ENCODE results near the gene FBXO4.

The FBXO4 gene

GRCh38 chr5:41985945-41986695 is 61.0 kb downstream of the FBXO4 start:
- no peak for DNase-seq
